GM19238 (cell line): ENCODE data around the gene SERPINF2.
"Not testable (repeated sequence)": the region's sequence is repeated elsewhere in the genome, so short reads cannot be mapped to it uniquely, and the experiment has no call there.

Experiments used
- DNase-seq: peaks from one replicate; pipeline ENCODE4 v3.0.0; 2011; ENCODE audit warnings: low spot score; ENCODE audit not compliant: insufficient read length

SERPINF2 gene

DNA sequence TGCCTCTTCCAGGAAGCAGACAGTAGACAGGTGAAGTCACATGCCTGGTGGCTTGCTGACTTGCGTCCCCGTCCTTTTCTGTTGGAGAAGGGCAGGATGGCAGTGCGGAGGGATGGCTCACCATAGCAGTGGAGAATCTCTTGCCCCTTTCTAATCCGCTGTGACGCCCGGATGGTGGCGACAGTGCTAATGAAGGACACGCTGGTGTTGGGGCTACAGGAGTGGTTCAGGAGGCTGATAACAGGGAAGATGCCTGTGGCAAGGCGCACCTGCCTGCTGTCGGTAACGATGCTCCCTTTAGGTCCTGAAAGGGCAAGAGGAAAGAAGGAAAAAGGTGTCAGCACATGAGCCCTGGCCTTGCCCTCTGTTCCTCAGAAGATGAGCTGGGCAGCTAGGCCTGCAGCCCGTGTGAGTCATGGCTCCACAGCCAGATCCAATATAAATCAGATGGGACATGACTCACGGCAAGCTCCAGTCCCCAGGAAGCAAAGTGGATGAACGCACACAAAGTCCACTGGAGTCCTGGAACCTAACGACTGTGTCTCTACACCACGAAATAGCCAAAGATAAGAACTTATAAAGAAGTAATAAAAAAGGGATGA, 44.7 kb downstream of the SERPINF2 start:
- no peak for DNase-seq

GRCh38 chr17:1789936-1790335, 47.3 kb downstream of the SERPINF2 start:
- no peak for DNase-seq

GRCh38 chr17:1792495-1793446, 50.1 kb downstream of the SERPINF2 start:
- no peak for DNase-seq

DNA sequence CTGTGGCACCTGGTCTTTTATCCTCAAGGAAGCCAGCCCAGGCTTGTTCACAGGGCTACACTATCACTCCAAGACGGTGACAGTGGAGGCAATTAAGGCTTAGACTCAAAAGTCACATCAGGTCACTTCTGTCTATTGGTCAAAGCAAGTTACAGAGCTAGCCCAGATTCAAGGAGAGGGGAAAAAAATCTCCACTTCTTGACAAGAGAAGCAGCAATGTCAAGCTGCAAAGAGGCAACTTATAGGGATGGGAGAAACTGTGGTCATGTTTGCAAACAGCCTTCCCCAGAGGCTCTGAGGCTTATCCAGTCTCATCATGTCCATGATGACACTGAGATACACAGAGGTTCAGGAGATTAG, 50.8 kb downstream of the SERPINF2 start:
- DNase-seq, result no peak

DNA sequence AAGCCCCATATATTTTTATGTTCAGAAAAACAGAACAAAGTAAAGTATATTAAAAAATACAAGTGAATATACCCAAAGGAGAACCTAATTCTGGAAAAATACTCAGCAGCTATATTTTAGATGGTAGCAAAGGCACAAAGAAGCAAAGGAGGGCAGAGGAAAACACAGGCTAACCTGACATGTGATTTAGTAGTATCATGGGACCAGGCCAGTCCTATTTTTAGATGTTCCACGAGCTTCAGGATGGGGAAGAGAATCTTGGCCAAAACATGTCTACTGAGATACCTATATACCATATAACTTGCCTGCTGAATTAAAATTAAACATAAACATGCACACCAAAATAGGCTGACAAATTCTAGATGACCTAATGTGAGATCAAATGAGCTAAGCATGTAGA, 54.1 kb downstream of the SERPINF2 start:
- DNase-seq, result no peak

GRCh38 chr17:1797323-1797722, 54.7 kb downstream of the SERPINF2 start:
- no peak for DNase-seq

DNA sequence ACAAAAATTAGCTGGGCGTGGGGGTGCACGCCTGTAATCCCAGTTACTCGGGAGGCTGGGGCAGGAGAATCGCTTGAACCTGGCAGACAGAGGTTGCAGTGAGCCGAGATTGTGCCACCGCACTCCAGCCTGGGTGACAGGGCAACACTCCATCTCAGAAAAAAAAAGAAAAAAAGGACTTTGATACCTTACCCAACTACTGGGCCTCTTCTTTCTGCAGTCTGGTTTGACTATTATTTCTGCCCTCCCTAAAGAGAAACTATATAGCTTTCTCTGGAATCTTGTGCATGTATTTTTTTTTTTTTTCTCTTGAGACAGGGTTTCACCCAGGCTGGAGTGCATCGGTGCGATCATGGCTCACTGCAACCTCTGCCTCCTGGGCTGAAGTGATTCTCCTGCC, 55.2 kb downstream of the SERPINF2 start:
- not testable (repeated sequence) for DNase-seq

DNA sequence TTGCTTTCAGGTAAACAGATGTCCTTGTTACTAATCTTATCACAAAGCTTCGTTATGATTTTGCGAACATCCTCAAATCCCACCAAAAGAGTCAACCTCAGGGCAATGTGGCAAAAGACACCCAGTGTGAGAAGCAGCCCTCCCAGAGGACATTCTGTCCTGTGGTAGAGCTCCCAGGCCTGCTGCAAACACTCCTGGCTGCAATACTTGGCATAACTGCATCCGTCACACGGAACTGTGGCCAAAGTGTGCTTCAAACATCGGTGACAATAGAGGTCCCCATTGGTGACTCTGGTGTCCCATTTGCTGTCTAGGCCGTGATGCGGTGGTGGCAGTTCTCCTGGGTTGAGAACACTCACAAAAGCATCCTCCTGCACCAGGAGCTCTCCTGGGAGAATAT, 57.6 kb downstream of the SERPINF2 start:
- no peak for DNase-seq

GRCh38 chr17:1800712-1801111, 58.0 kb downstream of the SERPINF2 start:
- no peak for DNase-seq

GRCh38 chr17:1802429-1802828, 59.8 kb downstream of the SERPINF2 start:
- no peak for DNase-seq

- no peak for DNase-seq
Observed at GRCh38 chr17:1803280-1803679, 60.6 kb downstream of the SERPINF2 start.
